ENCODE results near the gene SYTL2. TPM values are rescaled to one million over a fixed set of nuclear protein-coding genes. Genes with fewer than 3 reads are reported as not detected.
"Not testable (repeated sequence)": the region's sequence is repeated elsewhere in the genome, so short reads cannot be mapped to it uniquely, and the experiment has no call there.

SYTL2 gene
- total and polyA plus RNA-seq, 8 donors = 5.4 to 391 (median 188) TPM

- Histone ChIP-seq H3K27ac (no peak overlapping the region), H3K9me3 (no peaks in the 10 kb centered on the region), H3K36me3 (no peaks in the 10 kb centered on the region), H3K4me3 (no peak overlapping the region), H3K27me3 (no peaks in the 10 kb centered on the region), H3K4me1 (peaks cover 8 to 31% (median 10%) of the 10 kb centered on the region in 4 donors)
- intact Hi-C loops (cut with DNase I; ENCODE audit: low total_unique reads) = no loop called here
- 14 to 59% (median 35%) methylated on average over 1 of the region's 1 CpG for WGBS, 5 donors
- no peak for TF ChIP-seq POLR2A (IDR thresholded peaks at IDR 0.05)
- no peak for TF ChIP-seq POLR2AphosphoS5 (IDR thresholded peaks at IDR 0.05)
- no peak for TF ChIP-seq EP300 (IDR thresholded peaks at IDR 0.05)
- TF ChIP-seq, protein P1, sequence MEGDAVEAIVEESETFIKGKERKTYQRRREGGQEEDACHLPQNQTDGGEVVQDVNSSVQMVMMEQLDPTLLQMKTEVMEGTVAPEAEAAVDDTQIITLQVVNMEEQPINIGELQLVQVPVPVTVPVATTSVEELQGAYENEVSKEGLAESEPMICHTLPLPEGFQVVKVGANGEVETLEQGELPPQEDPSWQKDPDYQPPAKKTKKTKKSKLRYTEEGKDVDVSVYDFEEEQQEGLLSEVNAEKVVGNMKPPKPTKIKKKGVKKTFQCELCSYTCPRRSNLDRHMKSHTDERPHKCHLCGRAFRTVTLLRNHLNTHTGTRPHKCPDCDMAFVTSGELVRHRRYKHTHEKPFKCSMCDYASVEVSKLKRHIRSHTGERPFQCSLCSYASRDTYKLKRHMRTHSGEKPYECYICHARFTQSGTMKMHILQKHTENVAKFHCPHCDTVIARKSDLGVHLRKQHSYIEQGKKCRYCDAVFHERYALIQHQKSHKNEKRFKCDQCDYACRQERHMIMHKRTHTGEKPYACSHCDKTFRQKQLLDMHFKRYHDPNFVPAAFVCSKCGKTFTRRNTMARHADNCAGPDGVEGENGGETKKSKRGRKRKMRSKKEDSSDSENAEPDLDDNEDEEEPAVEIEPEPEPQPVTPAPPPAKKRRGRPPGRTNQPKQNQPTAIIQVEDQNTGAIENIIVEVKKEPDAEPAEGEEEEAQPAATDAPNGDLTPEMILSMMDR (IDR thresholded peaks at IDR 0.05) = no peak
- DNase-seq = no peak
Observed at GRCh38 chr11:85783758-85784157, 27.2 kb downstream of the SYTL2 start.

DNA sequence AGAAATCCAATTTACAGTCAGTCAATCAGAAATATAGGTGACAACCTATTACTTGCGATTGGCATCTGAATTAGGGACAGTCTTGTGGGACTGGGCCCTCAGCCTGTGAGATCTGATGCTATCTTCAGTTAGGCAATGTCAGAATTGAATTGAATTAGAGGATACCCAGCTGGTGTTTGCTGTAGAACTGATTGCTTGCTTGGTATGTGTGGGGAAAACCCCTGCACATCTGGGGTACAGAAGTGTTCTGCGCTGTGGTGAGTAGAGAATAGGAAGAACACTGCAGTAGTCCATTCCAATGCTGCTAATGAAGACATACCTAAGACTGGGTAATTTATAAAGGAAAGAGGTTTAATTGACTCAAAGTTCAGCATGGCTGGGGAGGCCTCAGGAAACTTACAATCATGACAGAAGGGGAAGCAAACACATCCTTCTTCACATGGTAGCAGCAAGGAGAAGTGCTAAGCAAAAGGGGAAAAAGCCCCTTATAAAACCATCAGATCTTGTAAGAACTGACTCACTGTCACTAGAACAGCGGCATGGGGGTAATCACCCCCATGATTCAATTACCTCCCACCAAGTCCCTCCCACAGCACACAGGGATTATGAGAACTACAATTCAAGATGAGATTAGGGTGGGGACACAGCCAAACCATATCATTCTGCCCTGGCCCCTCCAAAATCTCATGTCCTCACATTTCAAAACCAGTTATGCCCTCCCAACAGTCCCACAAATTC, 30.0 kb downstream of the SYTL2 start:
- DNase-seq; H3K27me3 ChIP-seq; intact Hi-C loops (cut with DNase I; ENCODE audit: low total_unique reads); H3K9me3 ChIP-seq; H3K36me3 ChIP-seq; H3K4me3 ChIP-seq: not testable (repeated sequence)
- Histone ChIP-seq H3K4me1 (peaks cover 4 to 23% (median 11%) of the 10 kb centered on the region in 4 donors), H3K27ac (peak overlapping the region in 1 of 5 donors; percentile 44)
- WGBS, 5 donors = 80 to 94% (median 90%) methylated on average over 3 of the region's 3 CpGs

DNA sequence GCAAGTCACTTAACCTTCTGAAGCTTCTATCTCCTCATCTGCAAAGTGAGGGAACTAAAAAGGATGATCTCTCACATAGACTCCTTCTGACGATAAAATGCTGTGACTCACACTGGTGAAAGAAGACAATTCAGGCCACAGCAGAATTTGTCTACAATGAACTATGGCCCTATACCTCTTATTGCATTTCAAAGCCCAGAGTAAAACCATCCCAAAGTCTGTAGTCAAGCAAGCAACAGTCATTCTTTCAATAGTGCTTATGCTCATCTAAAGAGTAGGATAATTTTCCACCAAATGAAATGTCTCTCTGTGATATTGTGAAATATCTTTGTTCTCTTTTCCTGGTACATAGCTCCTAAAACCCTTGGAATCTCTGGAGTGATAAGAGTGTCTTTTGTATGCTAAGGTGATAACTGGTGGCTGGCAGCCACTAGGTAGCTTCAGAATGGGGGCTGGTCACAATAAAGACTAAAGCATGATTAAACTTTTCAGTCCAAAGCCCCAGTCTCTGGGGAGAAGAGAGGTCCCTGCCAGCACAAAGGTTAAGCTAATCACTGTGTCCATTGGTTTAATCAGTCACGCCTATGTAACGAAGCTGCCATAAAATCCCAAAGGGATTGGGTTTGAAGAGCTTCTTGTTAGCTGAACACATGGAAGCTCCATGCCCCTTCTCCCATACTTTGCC, 30.8 kb downstream of the SYTL2 start:
- no peaks in the 10 kb centered on the region for H3K36me3 ChIP-seq
- WGBS, 5 donors = 44 to 77% (median 48%) methylated on average over 3 of the region's 3 CpGs
- no peaks in the 10 kb centered on the region for H3K9me3 ChIP-seq
- peak overlapping the region in 2 of 5 donors; percentile 35 to 44 for H3K27ac ChIP-seq
- H3K27me3 ChIP-seq = no peaks in the 10 kb centered on the region
- H3K4me1 ChIP-seq = peaks cover 4 to 23% (median 11%) of the 10 kb centered on the region in 4 donors
- no peak overlapping the region for H3K4me3 ChIP-seq
- TF ChIP-seq, protein P1 (IDR thresholded peaks at IDR 0.05) = no peak
- TF ChIP-seq POLR2AphosphoS5 (IDR thresholded peaks at IDR 0.05) (peak in 1 of 3 donors; percentile 13), EP300 (IDR thresholded peaks at IDR 0.05) (no peak)
- DNase-seq = no peak
- intact Hi-C loops (cut with DNase I; ENCODE audit: low total_unique reads) = no loop called here

- intact Hi-C loops (cut with DNase I; ENCODE audit: low total_unique reads); H3K9me3 ChIP-seq; H3K27ac ChIP-seq; H3K4me3 ChIP-seq; DNase-seq; H3K36me3 ChIP-seq; H3K27me3 ChIP-seq: not testable (repeated sequence)
- peaks cover 6 to 30% (median 8%) of the 10 kb centered on the region in 4 donors for H3K4me1 ChIP-seq
- 56 to 90% (median 72%) methylated on average over 3 of the region's 3 CpGs for WGBS, 5 donors
Observed at GRCh38 chr11:85777603-85777972, 33.4 kb downstream of the SYTL2 start.

GRCh38 chr11:85776951-85777602, 33.9 kb downstream of the SYTL2 start:
- Histone ChIP-seq H3K36me3 (no peaks in the 10 kb centered on the region), H3K27me3 (no peaks in the 10 kb centered on the region), H3K4me3 (no peak overlapping the region), H3K4me1 (peaks cover 7 to 30% (median 10%) of the 10 kb centered on the region in 4 donors), H3K27ac (no peak overlapping the region), H3K9me3 (no peaks in the 10 kb centered on the region)
- TF ChIP-seq, protein P1 (IDR thresholded peaks at IDR 0.05) = no peak
- TF ChIP-seq POLR2AphosphoS5 (IDR thresholded peaks at IDR 0.05) (no peak), POLR2A (IDR thresholded peaks at IDR 0.05) (no peak), EP300 (IDR thresholded peaks at IDR 0.05) (no peak)
- WGBS, 5 donors = 26 to 53% (median 42%) methylated on average over 1 of the region's 1 CpG
- DNase-seq = peak in 1 of 2 donors; percentile 34
- intact Hi-C loops (cut with DNase I; ENCODE audit: low total_unique reads) = no loop called here

Data from stomach (tissue), 9 donors.